ENCODE measurements around the gene MALRD1. TPM values are rescaled to one million over a fixed set of nuclear protein-coding genes. Genes with fewer than 3 reads are reported as not detected.

Gene MALRD1
- total RNA-seq, 1 experiment from 2014 or later = not detected

- ATAC-seq (no peak), DNase-seq (ENCODE audit: low read depth, low spot score) (no peak)
- ChIA-PET CTCF (no interaction called here), POLR2A (no interaction called here)
- no peaks in the 10 kb centered on the region for H3K36me3 ChIP-seq (ENCODE audit: control insufficient read depth, insufficient read depth, low read length)
- H3K27me3 ChIP-seq (ENCODE audit: control insufficient read depth, insufficient read depth, low read length) = no peaks in the 10 kb centered on the region
- in situ Hi-C loops (cut with HindIII; ENCODE audit: low pct_unique_long_range_greater_than_20kb, low sequenced_read_pairs) = no loop called here
- TF ChIP-seq SIN3A (IDR thresholded peaks at IDR 0.05; ENCODE audit: borderline replicate concordance, insufficient read depth, low read depth, low read length) (no peak), TCF7L2 (IDR thresholded peaks at IDR 0.05; ENCODE audit: low read depth, low read length) (no peak)
- no peak overlapping the region for H3K27ac ChIP-seq (ENCODE audit: low read length)
- intact Hi-C loops (cut with micrococcal nuclease; ENCODE audit: unreplicated experiment) = no loop called here
- no peaks in the 10 kb centered on the region for H3K9me3 ChIP-seq (ENCODE audit: control insufficient read depth, insufficient read depth, low read depth, low read length)
- no TSS peak for BruUV-seq (replicated peaks)
- no peak overlapping the region for H3K4me3 ChIP-seq (ENCODE audit: low read depth in 2 of 2, low read length in 2 of 2)
- H3K4me1 ChIP-seq (ENCODE audit: control insufficient read depth, insufficient read depth, low read length) = no peaks in the 10 kb centered on the region
These were observed 9.4 kb downstream of the MALRD1 start for GRCh38 chr10:19058046-19058445.

GRCh38 chr10:19063986-19064385, 15.4 kb downstream of the MALRD1 start:
- H3K4me1 ChIP-seq (ENCODE audit: control insufficient read depth, insufficient read depth, low read length) = no peaks in the 10 kb centered on the region
- H3K9me3 ChIP-seq (ENCODE audit: control insufficient read depth, insufficient read depth, low read depth, low read length) = no peaks in the 10 kb centered on the region
- ATAC-seq (no peak), DNase-seq (ENCODE audit: low read depth, low spot score) (no peak)
- intact Hi-C loops (cut with micrococcal nuclease; ENCODE audit: unreplicated experiment) (no loop called here), in situ Hi-C loops (cut with HindIII; ENCODE audit: low pct_unique_long_range_greater_than_20kb, low sequenced_read_pairs) (no loop called here)
- H3K36me3 ChIP-seq (ENCODE audit: control insufficient read depth, insufficient read depth, low read length) = no peaks in the 10 kb centered on the region
- H3K27ac ChIP-seq (ENCODE audit: low read length) = no peak overlapping the region
- POLR2A ChIA-PET = no interaction called here
- H3K27me3 ChIP-seq (ENCODE audit: control insufficient read depth, insufficient read depth, low read length) = no peaks in the 10 kb centered on the region
- CTCF ChIA-PET = no interaction called here
- no peak overlapping the region for H3K4me3 ChIP-seq (ENCODE audit: low read depth in 2 of 2, low read length in 2 of 2)
- no TSS peak for BruUV-seq (replicated peaks)
- TF ChIP-seq CTCF (IDR thresholded peaks at IDR 0.05) (no peak), SIN3A (IDR thresholded peaks at IDR 0.05; ENCODE audit: borderline replicate concordance, insufficient read depth, low read depth, low read length) (no peak), REST (IDR thresholded peaks at IDR 0.05; ENCODE audit: insufficient read depth in 1 of 2, low read depth in 2 of 2, low read length in 1 of 2) (no peak), POLR2AphosphoS5 (IDR thresholded peaks at IDR 0.05; ENCODE audit: low read depth, low read length) (no peak), TCF7L2 (IDR thresholded peaks at IDR 0.05; ENCODE audit: low read depth, low read length) (no peak)

- TF ChIP-seq REST (IDR thresholded peaks at IDR 0.05; ENCODE audit: insufficient read depth in 1 of 2, low read depth in 2 of 2, low read length in 1 of 2) = no peak
- TF ChIP-seq TCF7L2 (IDR thresholded peaks at IDR 0.05; ENCODE audit: low read depth, low read length) = no peak
- TF ChIP-seq POLR2AphosphoS5 (IDR thresholded peaks at IDR 0.05; ENCODE audit: low read depth, low read length) = no peak
- no peak for TF ChIP-seq CTCF (IDR thresholded peaks at IDR 0.05)
- no peak for TF ChIP-seq SIN3A (IDR thresholded peaks at IDR 0.05; ENCODE audit: borderline replicate concordance, insufficient read depth, low read depth, low read length)
- ATAC-seq (no peak), DNase-seq (ENCODE audit: low read depth, low spot score) (no peak)
- Histone ChIP-seq H3K27me3 (ENCODE audit: control insufficient read depth, insufficient read depth, low read length) (no peaks in the 10 kb centered on the region), H3K36me3 (ENCODE audit: control insufficient read depth, insufficient read depth, low read length) (no peaks in the 10 kb centered on the region), H3K4me1 (ENCODE audit: control insufficient read depth, insufficient read depth, low read length) (no peaks in the 10 kb centered on the region), H3K4me3 (ENCODE audit: low read depth in 2 of 2, low read length in 2 of 2) (no peak overlapping the region), H3K27ac (ENCODE audit: low read length) (no peak overlapping the region), H3K9me3 (ENCODE audit: control insufficient read depth, insufficient read depth, low read depth, low read length) (no peaks in the 10 kb centered on the region)
- in situ Hi-C loops (cut with HindIII; ENCODE audit: low pct_unique_long_range_greater_than_20kb, low sequenced_read_pairs) = no loop called here
- ChIA-PET POLR2A (no interaction called here), CTCF (no interaction called here)
- intact Hi-C loops (cut with micrococcal nuclease; ENCODE audit: unreplicated experiment) = no loop called here
- BruUV-seq (replicated peaks) = no TSS peak
These were observed 23.3 kb downstream of the MALRD1 start for GRCh38 chr10:19071946-19072345.

All from Panc1 (cell line).